Measurements from ENCODE around the gene USP54. TPM values are rescaled to one million over a fixed set of nuclear protein-coding genes. Genes with fewer than 3 reads are reported as not detected.

USP54 gene, protein sequence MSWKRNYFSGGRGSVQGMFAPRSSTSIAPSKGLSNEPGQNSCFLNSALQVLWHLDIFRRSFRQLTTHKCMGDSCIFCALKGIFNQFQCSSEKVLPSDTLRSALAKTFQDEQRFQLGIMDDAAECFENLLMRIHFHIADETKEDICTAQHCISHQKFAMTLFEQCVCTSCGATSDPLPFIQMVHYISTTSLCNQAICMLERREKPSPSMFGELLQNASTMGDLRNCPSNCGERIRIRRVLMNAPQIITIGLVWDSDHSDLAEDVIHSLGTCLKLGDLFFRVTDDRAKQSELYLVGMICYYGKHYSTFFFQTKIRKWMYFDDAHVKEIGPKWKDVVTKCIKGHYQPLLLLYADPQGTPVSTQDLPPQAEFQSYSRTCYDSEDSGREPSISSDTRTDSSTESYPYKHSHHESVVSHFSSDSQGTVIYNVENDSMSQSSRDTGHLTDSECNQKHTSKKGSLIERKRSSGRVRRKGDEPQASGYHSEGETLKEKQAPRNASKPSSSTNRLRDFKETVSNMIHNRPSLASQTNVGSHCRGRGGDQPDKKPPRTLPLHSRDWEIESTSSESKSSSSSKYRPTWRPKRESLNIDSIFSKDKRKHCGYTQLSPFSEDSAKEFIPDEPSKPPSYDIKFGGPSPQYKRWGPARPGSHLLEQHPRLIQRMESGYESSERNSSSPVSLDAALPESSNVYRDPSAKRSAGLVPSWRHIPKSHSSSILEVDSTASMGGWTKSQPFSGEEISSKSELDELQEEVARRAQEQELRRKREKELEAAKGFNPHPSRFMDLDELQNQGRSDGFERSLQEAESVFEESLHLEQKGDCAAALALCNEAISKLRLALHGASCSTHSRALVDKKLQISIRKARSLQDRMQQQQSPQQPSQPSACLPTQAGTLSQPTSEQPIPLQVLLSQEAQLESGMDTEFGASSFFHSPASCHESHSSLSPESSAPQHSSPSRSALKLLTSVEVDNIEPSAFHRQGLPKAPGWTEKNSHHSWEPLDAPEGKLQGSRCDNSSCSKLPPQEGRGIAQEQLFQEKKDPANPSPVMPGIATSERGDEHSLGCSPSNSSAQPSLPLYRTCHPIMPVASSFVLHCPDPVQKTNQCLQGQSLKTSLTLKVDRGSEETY (N-terminal part only)
- total RNA-seq: 1 to 10 TPM; 3.5 to 3.8 TPM

GRCh38 chr10:73590881-73591799 is at the start of gene USP54:
TSS of gene USP54 (minus strand) at chr10:73591342. CDS start at chr10:73575658, 15,684 bp downstream.
- Mint-ChIP-seq H3K36me3 (ENCODE audit: low read depth) (no peaks in the 10 kb centered on the region), H3K4me3 (peak within 1 kb of the TSS; percentile 44), H3K4me1 (ENCODE audit: low read depth) (peaks cover 17% of the 10 kb centered on the region), H3K27me3 (ENCODE audit: low read depth) (no peaks in the 10 kb centered on the region), H3K27ac (peak within 1 kb of the TSS; percentile 71), H3K9me3 (no peaks in the 10 kb centered on the region)
- CTCF ChIA-PET: interaction anchor here (0.6 to 1.8 kb wide), 2 partner anchors 53 to 141 kb away, joined by 4 to 6 read pairs; no protein-coding TSS in a partner anchor
- DNase-seq: peak; percentile 17
- intact Hi-C loops (cut with micrococcal nuclease): loop anchor here (1.0 to 5.0 kb wide), 3 partner anchors 34 to 179 kb away; partner anchors contain the start of genes ANXA7 and MYOZ1

DNA sequence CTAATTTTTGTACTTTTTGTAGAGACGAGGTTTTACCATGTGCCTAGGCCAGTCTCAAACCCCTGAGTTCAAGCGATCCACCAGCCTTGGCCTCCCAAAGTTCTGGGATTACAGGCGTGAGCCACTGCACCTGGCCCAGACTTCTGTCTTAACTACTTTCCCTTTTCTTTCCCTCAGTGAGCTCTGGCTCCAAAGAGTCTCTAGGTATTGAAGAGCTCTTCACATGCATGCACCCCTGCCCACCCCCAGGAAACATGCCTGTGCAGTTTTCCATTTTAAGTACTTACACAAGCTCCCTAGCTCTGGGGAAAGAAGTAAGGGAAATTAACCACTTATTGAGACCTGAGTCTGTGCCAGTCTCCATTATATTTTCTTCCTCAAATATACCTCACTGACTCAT is 48.1 kb upstream of the USP54 start:
- DNase-seq: no peak
- CTCF ChIA-PET: interaction anchor here (0.6 to 0.7 kb wide), 2 partner anchors 109 to 301 kb away, joined by 3 read pairs; no protein-coding TSS in a partner anchor
- Mint-ChIP-seq H3K4me1 (ENCODE audit: low read depth) (peaks cover 5% of the 10 kb centered on the region), H3K27ac (no peak overlapping the region), H3K36me3 (ENCODE audit: low read depth) (no peaks in the 10 kb centered on the region), H3K27me3 (ENCODE audit: low read depth) (no peaks in the 10 kb centered on the region), H3K9me3 (no peaks in the 10 kb centered on the region), H3K4me3 (no peak overlapping the region)
- intact Hi-C loops (cut with micrococcal nuclease): no loop called here

- Mint-ChIP-seq H3K9me3 (no peaks in the 10 kb centered on the region), H3K27ac (no peak overlapping the region), H3K4me1 (ENCODE audit: low read depth) (no peaks in the 10 kb centered on the region), H3K27me3 (ENCODE audit: low read depth) (no peaks in the 10 kb centered on the region), H3K36me3 (ENCODE audit: low read depth) (no peaks in the 10 kb centered on the region), H3K4me3 (no peak overlapping the region)
- intact Hi-C loops (cut with micrococcal nuclease): no loop called here
- CTCF ChIA-PET: interaction anchor here (1.5 kb wide), 1 partner anchor 8 kb away, joined by 5 read pairs; no protein-coding TSS in a partner anchor
- no peak for DNase-seq
These were observed 44.6 kb upstream of the USP54 start for GRCh38 chr10:73635781-73636180.

DNA sequence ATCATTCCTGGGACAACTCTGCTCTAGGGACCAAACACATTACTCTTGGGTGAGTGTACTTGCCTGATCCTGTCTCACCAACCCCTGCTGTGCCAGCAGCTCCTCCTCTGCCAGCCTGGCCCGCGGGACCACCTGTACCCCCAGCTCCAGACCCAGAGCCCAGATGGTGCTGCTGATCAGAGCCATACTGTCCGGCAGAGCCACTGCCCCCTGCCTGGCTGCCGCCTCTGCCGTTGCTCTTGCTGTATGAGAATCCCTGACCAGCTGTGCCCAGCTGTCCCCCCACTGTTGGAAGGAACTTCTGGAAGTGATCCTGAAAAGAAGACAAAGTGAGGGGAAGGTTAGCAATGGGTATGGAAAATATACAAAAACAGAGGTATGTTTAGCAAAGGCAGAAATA is 43.3 kb upstream of the USP54 start:
- Mint-ChIP-seq H3K4me1 (ENCODE audit: low read depth) (no peaks in the 10 kb centered on the region), H3K27ac (no peak overlapping the region), H3K36me3 (ENCODE audit: low read depth) (no peaks in the 10 kb centered on the region), H3K9me3 (no peaks in the 10 kb centered on the region), H3K27me3 (ENCODE audit: low read depth) (no peaks in the 10 kb centered on the region), H3K4me3 (no peak overlapping the region)
- DNase-seq: no peak
- CTCF ChIA-PET: no interaction called here
- intact Hi-C loops (cut with micrococcal nuclease): no loop called here

- Mint-ChIP-seq H3K36me3 (ENCODE audit: low read depth) (peaks cover 3% of the 10 kb centered on the region), H3K9me3 (no peaks in the 10 kb centered on the region), H3K27me3 (ENCODE audit: low read depth) (no peaks in the 10 kb centered on the region), H3K4me1 (ENCODE audit: low read depth) (peaks cover 17% of the 10 kb centered on the region), H3K4me3 (no peak overlapping the region), H3K27ac (no peak overlapping the region)
- CTCF ChIA-PET: interaction anchor here (3.4 kb wide), 1 partner anchor 15 kb away, joined by 11 read pairs; no protein-coding TSS in a partner anchor
- intact Hi-C loops (cut with micrococcal nuclease): loop anchor here (5.0 to 10.0 kb wide), 5 partner anchors 102 to 956 kb away; partner anchors contain the start of genes ANXA7, ECD and FAM149B1
- no peak for DNase-seq
These were observed 38.0 kb upstream of the USP54 start for GRCh38 chr10:73629165-73629564.

- Mint-ChIP-seq H3K27me3 (ENCODE audit: low read depth) (no peaks in the 10 kb centered on the region), H3K36me3 (ENCODE audit: low read depth) (peaks cover 3% of the 10 kb centered on the region), H3K4me1 (ENCODE audit: low read depth) (peaks cover 17% of the 10 kb centered on the region), H3K4me3 (no peak overlapping the region), H3K9me3 (no peaks in the 10 kb centered on the region), H3K27ac (no peak overlapping the region)
- intact Hi-C loops (cut with micrococcal nuclease): loop anchor here (5.0 to 10.0 kb wide), 5 partner anchors 101 to 956 kb away; partner anchors contain the start of genes ANXA7, ECD and FAM149B1
- DNase-seq: no peak
- CTCF ChIA-PET: interaction anchor here (3.3 kb wide), 1 partner anchor 16 kb away, joined by 19 read pairs; no protein-coding TSS in a partner anchor
These were observed 37.3 kb upstream of the USP54 start for GRCh38 chr10:73628405-73628804.

DNA sequence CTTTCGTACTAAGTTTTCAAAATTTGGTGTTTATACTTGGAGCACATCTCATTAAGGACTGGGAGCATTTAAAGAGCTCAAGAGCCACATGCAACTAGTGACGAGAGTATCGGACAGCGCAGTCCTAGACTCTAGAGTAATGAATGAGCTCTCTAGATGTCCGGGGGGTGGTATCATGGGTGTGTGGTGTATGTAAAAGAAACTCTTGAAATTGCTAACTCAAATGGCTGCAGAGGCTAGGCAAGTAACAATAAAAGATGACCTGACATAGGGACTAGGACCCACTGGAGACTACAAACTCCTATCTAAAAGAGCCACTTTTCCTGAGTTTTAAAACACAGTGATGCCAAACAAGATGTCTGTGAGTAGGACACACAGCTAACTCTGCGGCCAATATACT is 36.2 kb upstream of the USP54 start:
- peak overlapping the region; percentile 99 for H3K4me3 Mint-ChIP-seq
- CTCF ChIA-PET: interaction anchor here (1.7 to 3.3 kb wide), 2 partner anchors 17 to 97 kb away, joined by 4 to 19 read pairs; no protein-coding TSS in a partner anchor
- H3K27ac Mint-ChIP-seq: no peak overlapping the region
- no peak for DNase-seq
- intact Hi-C loops (cut with micrococcal nuclease): loop anchor here (5.0 to 10.0 kb wide), 5 partner anchors 100 to 958 kb away; partner anchors contain the start of genes ANXA7, ECD and FAM149B1
- peaks cover 17% of the 10 kb centered on the region for H3K4me1 Mint-ChIP-seq (ENCODE audit: low read depth)
- no peaks in the 10 kb centered on the region for H3K9me3 Mint-ChIP-seq
- H3K27me3 Mint-ChIP-seq (ENCODE audit: low read depth): no peaks in the 10 kb centered on the region
- H3K36me3 Mint-ChIP-seq (ENCODE audit: low read depth): peaks cover 3% of the 10 kb centered on the region

DNA sequence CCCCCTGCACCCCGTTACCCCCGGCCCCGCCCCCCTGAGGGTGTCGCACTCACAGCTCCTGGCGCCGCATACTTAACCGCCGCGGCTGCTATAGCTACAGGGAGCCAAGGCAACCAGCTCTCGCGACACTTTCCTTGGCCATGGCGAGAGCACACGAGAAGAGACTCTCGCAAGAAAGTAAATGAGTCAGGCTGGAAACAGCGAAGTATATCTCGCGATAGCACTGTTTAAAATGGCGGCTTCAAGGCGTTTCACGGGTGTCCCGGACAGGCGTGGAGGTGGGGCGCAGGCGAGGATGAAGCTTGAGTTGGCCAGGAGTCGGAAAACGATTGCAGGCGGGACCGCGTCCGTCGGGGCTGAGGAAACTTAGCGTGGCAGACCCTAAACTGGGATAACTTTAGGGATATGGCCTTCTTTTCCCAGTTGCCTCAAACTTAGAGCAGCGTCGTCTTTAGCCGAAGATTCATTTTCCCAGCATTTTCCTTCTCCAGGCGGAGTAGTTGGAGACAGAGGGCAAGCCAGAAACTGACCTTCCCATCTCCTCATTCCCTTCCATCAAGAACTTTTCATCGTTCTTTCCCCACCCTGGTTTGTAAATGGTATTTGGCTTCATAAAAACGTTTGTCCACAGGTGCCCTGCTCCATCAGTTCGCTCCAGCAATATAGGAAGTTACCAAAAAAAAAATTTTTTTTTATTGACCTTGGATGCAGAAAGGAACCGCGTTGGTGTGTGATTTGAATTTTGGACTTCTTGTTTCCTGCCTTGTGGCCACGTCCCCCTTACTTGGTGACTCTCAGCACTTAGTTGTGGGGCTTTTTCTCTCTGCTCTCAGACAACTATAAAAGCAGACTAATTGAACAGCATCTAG is 35.0 kb upstream of the USP54 start:
- Mint-ChIP-seq H3K4me1 (ENCODE audit: low read depth) (peaks cover 17% of the 10 kb centered on the region), H3K9me3 (no peaks in the 10 kb centered on the region), H3K36me3 (ENCODE audit: low read depth) (peaks cover 3% of the 10 kb centered on the region), H3K27ac (peak overlapping the region; percentile 95), H3K4me3 (peak overlapping the region; percentile 99), H3K27me3 (ENCODE audit: low read depth) (no peaks in the 10 kb centered on the region)
- peak; percentile 97 for DNase-seq
- CTCF ChIA-PET: interaction anchor here (0.7 to 3.3 kb wide), 3 partner anchors 19 to 415 kb away, joined by 3 to 19 read pairs (median 4); no protein-coding TSS in a partner anchor
- intact Hi-C loops (cut with micrococcal nuclease): loop anchor here (1.0 to 10.0 kb wide), 13 partner anchors 18 to 959 kb away; partner anchors contain the start of genes ANXA7, CFAP70, DNAJC9 and ECD

- DNase-seq: peak; percentile 23
- Mint-ChIP-seq H3K4me1 (ENCODE audit: low read depth) (peaks cover 17% of the 10 kb centered on the region), H3K27me3 (ENCODE audit: low read depth) (no peaks in the 10 kb centered on the region), H3K36me3 (ENCODE audit: low read depth) (peaks cover 3% of the 10 kb centered on the region), H3K27ac (peak overlapping the region; percentile 95), H3K4me3 (peak overlapping the region; percentile 99), H3K9me3 (no peaks in the 10 kb centered on the region)
- CTCF ChIA-PET: interaction anchor here (0.7 to 3.3 kb wide), 4 partner anchors 19 to 414 kb away, joined by 3 to 19 read pairs (median 4); no protein-coding TSS in a partner anchor
- intact Hi-C loops (cut with micrococcal nuclease): loop anchor here (1.0 to 10.0 kb wide), 8 partner anchors 19 to 960 kb away; partner anchors contain the start of genes ANXA7, DNAJC9, ECD and FAM149B1
These were observed 34.1 kb upstream of the USP54 start for GRCh38 chr10:73625004-73625883.

Measured in activated naive CD4-positive, alpha-beta T cell treated with anti-CD3 and anti-CD28 coated beads for 36 hours (primary cell).